C1 segment of cervical spinal cord (tissue), 14 donors: Measurements from ENCODE around the gene TMEFF1.
"Not testable (repeated sequence)": the region's sequence is repeated elsewhere in the genome, so short reads cannot be mapped to it uniquely, and the experiment has no call there.

ENCODE experiments used
- DNase-seq, 14 donors: peaks; one replicate each; lab custom pipeline; 2025; lab: John Stamatoyannopoulos, UW

TMEFF1 gene

DNA sequence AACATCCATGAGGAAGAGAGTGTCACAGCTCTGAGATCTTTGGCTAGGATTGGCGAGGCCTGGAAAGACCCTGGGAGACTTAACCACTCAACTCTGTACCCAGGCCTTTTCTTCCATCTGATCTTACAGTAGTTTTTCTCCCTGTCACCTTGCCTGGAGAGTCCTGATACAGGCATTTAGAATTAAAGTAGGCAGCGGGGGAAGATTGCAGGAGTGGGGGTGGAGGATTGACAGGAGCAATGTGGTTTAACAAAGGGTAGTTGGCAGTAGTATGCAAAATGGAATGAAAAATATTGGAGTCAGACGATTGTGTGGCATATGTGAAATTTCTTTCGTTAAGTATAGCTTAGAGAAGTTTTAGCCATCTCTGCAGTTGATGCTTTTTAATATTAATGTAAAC lies 16.9 kb downstream of the TMEFF1 start:
- DNase-seq, result no peak

DNA sequence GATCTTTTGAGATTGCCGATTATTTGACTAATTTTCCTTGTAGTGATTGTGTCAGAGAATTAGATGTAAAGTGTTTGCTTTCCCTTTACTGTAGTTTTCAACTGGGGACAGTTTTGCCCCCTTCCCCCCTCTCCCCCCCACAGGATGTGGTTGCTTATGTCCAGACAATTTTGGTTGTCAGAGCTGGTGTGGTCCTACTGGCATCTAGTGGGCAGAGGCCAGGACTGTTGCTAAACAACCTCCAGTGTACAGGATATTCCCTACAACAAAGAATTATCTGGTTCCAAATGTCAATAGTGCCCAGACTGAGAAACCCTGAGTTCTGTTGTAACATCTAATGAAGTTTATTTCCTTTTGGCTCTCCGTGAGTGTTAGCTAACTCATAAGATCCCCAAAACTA lies 20.0 kb downstream of the TMEFF1 start:
- peak in 1 of 14 donors; percentile 25 for DNase-seq

DNA sequence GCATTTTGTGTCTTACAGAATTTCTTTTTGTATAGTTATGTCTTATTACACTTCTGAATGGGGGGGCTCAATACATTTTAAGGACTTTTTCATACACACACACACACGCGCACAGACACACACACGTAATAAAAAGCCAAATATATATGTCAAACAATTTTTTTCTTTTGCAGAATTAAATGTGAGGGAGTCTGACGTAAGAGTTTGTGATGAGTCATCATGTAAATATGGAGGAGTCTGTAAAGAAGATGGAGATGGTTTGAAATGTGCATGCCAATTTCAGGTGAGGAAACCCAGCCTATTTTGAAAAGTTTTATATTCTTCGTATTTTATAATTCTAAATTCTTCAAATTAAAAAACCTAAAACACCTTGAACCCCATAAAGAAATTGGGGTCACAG lies 25.6 kb downstream of the TMEFF1 start:
- DNase-seq, result no peak

DNA sequence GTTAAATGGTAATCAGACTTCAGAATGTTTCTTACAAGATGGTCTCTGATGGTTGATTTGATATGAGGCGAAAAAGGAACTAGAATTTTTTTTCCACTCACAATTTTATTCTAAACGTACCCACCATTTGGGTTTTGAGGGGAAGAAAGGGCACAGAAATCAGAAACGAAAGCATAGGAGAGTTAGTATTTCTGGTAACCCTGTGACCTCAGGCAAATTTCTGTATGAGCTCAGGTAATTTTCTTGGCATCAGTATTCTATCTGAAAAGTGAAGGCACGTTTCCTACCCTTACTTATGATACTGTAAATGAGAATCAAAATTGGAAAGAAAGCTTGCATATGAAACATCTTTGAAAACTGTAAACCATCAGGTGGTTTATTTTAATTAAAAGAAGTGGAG lies 26.5 kb downstream of the TMEFF1 start:
- DNase-seq, result no peak

DNA sequence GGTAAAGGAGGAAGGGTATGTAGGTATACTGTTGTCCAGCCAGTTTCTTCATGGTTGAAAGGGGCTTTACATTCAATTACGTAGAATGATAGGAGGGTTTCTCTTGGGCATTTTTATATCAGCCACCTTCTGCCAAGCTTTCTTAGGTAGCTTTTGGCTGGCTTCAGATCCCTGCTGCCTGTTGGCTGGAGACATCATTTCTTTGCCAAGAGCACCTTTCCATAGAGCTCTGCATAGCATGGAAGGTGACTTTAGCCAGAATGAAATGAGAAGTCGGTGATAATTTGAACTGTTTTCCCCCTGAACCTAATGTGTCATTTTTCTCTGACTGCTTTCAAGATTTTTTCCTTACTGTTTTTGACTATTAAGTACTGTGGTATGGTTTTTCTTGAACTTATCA lies 26.9 kb downstream of the TMEFF1 start:
- peak in 1 of 14 donors; percentile 26 for DNase-seq

DNA sequence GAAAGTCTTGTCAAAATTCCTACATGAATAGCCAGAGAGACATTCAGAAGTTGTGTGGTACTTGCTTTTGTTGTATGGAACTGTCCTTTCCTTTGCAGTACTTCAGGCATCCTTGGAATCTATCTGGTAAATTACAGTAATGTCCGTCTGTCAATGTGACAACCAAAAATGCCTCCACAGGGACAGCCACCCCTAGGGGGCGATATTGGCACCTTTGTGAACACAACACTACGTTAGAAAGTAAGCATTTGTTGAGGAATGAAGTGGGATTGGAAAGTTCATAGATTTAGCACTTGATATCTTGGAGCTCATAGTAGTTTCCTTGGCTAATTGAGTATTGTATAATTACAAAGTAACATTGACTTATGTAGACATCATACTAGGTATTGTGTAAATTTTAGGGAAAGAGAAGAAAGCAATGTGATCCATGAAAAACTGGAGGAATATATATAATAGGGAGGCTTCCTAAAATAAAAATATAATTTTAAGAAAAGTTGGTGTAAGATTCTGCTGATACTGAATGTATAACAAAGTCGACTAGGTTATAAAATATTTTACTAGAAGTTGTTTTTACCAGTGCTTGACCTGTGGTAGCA lies 32.7 kb downstream of the TMEFF1 start:
- peak in 5 of 14 donors; percentile 6 to 25 (median 14) for DNase-seq

DNA sequence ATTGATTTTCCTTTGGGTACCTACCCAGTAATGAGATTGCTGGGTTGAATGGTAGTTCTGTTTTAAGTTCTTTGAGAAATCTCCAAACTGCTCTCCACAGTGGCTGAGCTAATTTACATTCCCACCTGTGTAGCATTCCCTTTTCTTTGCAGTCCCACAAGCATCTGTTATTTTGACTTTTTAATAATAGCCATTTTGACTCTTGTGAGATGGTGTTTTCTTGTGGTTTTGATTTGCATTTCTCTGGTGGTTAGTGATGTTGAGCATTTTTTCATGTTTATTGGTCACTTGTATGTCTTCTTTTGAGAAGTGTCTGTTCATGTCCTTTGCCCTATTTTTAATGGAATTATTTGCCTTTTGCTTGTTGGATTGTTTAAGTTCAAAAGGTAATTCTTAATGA lies 34.4 kb downstream of the TMEFF1 start:
- DNase-seq, result not testable (repeated sequence)

DNA sequence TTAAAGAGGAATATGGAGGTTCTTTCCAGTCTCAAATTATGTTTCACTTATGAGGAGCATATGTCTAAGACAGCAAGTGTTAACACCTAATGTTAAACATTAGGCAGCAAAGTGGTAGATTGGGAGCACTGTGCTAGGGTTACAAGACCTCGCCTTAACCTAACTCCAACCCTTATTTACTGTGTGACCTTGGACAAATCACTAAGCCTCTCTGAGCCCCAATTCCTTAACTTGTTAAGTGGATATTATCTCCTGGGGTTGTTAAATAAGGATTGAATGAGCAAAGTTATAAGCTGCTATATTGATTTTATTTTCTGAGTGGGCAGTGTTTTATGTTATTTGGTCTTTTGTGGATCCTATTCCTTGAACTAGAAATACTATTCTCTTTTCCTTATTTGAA lies 38.3 kb downstream of the TMEFF1 start:
- DNase-seq, result no peak

DNA sequence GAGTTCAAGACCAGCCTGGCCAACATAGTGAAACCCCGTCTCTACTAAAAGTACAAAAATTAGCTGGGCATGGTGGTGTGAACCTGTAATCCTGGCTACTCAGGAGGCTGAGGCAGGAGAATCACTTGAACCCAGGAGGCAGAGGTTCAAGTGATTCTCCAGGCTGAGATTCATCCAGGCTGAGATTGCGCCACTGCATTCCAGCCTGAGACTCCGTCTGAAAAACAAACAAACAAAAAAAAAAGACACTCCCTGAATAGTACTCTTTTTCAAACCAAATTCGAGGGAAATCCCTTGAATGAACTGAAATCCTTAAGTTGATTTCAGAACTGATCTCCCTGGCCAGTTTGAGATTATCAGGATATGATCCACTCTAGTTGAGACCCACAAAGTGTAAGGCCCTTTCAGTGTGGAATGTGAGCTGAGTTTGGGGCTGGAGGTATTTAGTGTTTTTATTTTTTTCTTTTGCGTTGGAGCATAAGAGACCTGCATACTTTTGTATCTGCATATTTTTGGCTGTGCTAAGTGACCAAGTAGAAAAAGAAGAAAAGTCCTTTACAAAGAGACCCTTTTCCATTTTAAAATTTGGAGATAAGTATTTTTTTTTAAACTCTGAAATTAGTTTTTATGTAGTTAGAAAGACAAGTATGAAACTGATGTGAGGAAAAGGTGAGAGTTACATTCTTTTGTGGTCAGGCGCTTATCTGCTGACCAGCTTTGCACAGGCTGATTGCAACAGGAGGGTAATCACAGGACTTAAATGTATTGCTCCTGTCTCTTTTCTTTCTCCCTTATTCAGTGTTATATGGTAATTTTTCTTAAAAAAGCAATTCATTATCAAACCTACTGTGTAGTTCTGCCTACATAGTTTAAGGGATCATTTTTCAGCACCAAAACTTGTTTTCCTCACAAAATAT lies 42.9 kb downstream of the TMEFF1 start:
- no peak for DNase-seq

DNA sequence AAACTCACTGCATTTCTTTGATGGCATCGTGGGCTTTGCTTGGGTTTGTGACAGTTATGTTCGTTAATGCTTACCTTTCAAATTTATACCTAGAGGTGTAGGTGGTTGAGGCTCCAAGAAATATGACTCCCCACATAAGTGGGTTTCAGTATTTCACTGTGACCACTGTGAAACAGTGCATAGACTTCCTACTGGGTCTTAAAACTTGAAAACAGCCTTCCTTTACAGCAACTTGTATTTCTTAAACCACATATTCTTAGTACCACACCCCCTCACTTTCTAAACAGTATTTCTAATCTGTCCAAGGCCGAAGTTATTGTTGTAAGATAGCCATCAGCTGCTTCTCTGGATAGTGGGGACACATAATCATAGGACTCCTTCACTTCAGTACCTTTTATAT lies 48.3 kb downstream of the TMEFF1 start:
- DNase-seq, result no peak

DNA sequence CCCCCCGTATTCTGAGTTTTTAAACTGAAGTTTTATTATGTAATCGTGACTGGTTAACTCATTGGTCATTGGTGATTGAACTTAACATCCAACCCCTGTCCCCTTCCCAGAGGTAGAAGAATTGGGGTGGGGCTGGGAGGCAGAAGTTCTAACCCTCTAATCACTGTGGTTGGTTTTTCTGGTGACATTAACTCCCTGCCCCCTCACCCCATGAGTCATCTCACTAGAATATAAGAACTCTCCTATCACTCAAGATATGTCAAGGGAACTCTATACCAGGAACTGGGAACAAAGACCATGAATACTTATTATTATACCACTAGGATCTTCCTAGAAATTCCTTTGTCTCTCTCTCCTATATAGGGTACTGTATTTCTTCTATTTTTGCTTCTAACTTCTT lies 52.6 kb downstream of the TMEFF1 start:
- no peak for DNase-seq

DNA sequence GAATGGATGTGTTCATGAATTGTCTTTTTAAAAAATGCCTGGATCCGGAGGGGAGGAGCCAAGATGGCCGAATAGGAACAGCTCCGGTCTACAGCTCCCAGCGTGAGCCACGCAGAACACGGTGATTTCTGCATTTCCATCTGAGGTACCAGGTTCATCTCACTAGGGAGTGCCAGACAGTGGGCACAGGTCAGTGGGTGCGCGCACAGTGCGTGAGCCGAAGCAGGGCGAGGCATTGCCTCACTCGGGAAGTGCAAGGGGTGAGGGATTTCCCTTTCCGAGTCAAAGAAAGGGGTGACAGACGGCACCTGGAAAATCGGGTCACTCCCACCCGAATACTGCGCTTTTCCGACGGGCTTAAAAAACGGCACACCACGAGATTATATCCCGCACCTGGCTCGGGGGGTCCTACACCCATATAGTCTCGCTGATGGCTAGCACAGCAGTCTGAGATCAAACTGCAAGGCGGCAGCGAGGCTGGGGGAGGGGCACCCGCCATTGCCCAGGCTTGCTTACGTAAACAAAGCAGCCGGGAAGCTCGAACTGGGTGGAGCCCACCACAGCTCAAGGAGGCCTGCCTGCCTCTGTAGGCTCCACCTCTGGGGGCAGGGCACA lies 54.3 kb downstream of the TMEFF1 start:
- not testable (repeated sequence) for DNase-seq

DNA sequence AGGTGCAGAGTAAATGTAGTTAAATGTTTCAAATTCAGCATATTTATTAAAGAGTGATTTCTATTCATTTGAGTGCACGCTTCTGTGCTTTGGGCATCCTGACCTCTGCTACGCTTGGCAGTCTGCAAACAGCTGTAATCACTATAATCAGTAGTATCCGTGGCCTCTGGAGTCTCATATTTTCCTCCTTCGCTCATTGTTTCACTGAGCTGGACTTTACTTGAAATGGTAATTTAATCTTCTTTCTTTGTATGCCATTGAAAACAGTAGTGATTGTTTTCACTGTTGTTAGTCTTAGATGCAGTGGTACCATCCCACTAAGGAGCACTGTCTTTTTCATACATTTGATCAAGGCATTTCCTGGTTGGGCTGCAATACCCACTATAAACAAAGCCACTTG lies 61.5 kb downstream of the TMEFF1 start:
- DNase-seq, result no peak

DNA sequence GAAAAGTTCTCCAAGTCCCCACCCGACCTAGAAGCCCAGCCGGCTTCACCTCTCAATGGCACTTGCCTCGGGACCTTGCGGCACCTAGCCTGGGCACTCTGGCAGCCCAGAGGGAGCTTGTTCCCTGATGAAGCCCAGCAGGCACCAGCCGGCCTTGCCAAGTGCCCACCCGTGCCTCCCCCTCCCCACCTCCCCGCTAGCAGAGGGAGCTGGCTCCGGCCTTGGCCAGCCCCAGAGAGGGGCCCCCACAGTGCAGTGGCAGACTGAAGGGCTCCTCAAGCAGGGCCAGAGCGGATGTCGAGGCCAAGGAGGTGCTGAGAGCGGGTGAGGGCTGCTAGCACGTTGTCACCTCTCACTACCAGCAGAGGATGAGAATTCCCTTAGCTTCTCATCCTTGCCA lies 67.4 kb downstream of the TMEFF1 start:
- DNase-seq, result no peak

DNA sequence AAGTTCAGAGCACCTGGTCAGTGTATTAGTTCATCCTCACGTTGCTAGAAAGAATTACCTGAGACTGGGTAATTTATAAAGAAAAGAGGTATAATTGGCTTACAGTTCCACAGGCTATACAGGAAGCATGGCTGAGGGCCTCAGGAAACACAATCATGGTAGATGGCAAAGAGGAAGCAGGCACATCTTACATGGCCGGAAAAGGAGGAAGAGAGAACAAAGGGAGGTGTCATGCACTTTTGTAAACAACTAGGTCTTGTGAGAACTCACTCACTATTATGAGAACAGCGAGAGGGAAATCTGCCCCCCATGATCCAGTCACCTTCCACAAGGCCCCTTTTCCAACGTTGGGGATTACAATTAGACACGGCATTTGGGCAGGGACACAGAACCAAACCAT lies 76.1 kb downstream of the TMEFF1 start:
- no peak for DNase-seq

DNA sequence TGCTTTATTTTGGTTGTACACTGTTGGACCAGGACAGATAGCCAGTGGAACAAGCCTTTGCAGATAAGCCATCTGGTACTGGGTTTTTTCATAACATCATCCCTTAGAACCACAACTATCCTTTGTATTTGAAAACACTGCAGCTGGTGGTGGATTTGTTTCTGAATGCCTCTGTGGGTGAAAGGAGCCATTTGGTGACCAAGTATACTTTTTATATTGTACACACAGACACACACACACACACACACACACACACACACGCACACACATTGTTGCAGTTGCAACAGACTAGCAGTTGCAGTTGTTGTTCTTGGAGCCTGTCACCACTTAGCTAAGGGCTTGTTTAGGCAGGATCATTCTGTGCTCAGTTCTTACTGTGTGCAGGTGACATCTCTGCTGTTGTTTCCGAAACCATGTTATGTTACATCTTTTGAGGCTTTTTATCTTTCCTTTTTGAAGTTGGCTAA lies 82.0 kb downstream of the TMEFF1 start:
- DNase-seq, result peak in 6 of 14 donors; percentile 6 to 56 (median 38)

DNA sequence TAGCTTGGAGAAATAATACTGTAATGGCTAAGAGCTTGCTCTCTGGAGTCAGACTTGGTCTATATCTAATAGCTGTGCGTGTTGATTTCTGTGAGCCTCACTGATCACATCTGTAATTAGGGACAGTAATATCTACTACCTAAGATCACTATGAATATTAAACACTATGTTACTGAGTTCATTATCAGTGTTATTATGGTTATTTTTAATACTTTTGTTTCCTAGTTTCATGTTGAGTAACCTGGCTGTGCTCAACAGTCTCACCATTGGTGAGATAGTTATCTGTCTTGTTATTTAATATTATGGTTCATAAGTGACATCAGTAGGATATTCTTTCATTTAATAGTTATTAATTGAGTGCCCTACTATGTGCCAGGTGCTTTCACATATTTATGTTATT lies 82.5 kb downstream of the TMEFF1 start:
- DNase-seq, result no peak

DNA sequence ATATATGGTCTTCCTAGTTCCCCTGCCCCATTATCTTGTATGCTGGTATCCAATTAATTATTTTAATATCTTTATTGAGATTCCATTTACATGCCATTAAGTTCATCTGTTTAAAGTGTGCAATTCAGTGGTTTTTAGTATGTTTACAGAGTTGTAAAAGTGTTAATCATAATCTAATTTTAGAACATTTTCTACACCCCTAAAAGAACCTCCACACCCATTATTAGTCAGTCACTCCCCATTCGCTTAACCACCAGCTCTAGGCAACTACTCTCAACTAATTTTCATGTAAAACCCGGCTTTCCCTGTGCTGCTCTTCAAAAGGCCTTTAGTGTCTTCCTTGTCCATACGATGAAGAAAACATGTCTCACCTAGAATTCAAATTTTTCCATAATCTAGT lies 84.1 kb downstream of the TMEFF1 start:
- no peak for DNase-seq

DNA sequence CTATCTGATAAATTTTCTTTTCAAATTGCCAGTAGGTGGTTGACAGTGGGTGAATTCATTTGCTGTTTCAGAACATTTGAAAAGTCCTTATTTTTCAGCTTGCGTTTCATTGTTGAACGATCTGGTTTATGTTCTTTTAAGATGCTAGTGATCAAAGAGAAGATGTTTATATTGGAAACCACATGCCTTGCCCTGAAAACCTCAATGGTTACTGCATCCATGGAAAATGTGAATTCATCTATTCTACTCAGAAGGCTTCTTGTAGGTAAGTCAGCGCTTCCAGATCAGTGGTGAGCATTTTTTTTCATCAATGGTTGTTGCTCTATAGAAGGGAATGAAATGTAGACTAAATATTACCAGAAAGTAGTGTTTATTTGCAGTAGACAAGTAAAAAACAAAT lies 88.3 kb downstream of the TMEFF1 start:
- DNase-seq, result no peak

DNA sequence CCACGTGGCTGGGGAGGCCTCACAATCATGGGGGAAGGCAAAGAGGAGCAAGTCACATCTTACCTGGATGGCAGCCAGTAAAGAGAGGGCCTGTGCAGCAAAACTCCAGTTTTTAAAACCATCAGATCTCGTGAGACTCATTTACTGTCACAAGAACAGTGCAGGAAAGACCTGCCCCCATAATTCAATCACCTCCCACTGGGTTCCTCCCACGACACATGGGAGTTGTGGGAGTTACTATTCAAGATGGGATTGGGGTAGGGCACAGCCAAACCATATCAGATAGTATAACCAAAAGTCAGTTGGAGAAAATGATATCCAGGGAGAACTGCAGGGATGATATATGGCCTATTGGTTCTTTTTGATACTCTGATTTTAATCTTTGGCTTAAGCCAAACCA lies 94.9 kb downstream of the TMEFF1 start:
- no peak for DNase-seq

DNA sequence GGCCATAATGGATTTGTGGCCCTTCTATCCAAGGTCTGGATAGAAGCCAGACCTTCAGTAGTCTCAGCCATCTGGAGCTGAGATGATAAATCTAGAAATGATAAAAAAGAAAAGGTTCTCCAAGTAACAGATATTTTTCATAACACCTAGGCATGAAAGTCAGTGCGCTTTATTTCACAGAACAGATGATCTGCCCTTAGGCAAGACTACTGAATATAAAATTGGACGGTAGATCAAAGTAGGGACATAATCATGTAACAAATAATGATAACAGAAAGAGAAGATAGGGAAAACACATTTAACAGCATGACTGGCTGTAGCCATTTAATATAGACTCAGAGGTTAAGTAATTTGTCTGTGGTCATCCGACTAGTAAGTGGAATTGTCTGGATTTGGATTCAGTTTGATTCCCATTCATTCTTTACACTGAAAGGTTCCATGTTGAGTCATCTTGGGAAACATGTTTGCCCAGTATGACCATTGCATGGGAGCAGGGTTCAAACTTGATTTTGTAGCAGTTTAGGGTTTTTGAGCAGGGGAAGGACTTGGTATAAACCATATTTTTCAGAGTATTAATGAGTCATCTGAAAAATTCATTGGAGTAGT lies 100.8 kb downstream of the TMEFF1 start:
- DNase-seq, result no peak

DNA sequence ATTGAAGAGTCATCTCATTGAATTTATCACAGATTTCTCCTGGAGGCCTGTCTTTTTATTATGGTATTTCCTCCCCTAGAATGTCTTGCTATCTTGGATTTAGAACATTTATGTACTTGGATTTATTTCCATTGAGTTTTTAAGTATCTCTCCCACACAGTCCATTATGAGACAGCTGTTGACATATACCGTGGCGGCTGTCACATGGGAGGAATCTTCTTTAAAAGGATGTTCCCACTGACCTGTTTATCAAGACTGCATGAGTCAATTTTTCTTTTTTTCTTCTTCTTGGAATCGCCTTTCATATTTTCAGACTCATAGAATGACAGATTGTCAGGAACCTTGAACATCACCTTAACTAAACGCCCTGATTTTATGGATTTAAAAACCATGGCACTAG lies 102.1 kb downstream of the TMEFF1 start:
- DNase-seq, result no peak
